GM12864 (cell line): ENCODE measurements around the gene PDZD2.

Experiments used
- DNase-seq: peaks from one replicate; pipeline ENCODE4 v3.0.0-alpha.2; 2011; ENCODE audit warnings: low read depth
- H3K4me3 ChIP-seq: 2 replicates; pipeline ENCODE4 v1.5.1; 2011; ENCODE audit warnings: mild to moderate bottlenecking, low read depth, low read length, control low read depth
- TF ChIP-seq, protein P1 (sequence below): IDR thresholded peaks from 2 replicates; pipeline ENCODE4 v1.5.1; 2011; ENCODE audit warnings: low read depth, mild to moderate bottlenecking, moderate library complexity, low read length, control low read depth, inconsistent platforms; ENCODE audit errors: missing control alignments

The PDZD2 gene

GRCh38 chr5:31890046-31890445 lies 251.1 kb downstream of the PDZD2 start:
- TF ChIP-seq, protein P1, sequence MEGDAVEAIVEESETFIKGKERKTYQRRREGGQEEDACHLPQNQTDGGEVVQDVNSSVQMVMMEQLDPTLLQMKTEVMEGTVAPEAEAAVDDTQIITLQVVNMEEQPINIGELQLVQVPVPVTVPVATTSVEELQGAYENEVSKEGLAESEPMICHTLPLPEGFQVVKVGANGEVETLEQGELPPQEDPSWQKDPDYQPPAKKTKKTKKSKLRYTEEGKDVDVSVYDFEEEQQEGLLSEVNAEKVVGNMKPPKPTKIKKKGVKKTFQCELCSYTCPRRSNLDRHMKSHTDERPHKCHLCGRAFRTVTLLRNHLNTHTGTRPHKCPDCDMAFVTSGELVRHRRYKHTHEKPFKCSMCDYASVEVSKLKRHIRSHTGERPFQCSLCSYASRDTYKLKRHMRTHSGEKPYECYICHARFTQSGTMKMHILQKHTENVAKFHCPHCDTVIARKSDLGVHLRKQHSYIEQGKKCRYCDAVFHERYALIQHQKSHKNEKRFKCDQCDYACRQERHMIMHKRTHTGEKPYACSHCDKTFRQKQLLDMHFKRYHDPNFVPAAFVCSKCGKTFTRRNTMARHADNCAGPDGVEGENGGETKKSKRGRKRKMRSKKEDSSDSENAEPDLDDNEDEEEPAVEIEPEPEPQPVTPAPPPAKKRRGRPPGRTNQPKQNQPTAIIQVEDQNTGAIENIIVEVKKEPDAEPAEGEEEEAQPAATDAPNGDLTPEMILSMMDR: no peak
- DNase-seq: no peak
- no peak overlapping the region for H3K4me3 ChIP-seq

DNA sequence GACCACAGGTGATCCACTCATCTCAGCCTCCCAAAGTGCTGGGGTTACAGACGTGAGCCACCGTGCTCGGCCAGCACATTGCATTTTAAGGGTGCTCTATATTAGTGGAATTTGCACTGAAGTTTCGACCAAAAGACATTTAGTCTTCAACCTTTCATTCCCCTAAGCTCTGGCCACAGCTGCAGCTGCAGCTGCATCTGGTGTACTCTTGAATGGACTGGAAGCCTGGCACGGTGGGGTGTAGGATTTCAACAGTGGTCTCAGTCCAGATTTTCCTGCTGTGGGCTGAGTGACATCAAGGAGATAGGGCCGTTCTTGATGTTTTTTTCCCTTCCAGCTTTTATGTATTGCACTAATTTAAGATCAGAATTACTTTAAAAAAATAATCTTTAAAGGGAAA lies 255.2 kb downstream of the PDZD2 start:
- no peak for DNase-seq
- no peak overlapping the region for H3K4me3 ChIP-seq
- TF ChIP-seq, protein P1: no peak

- TF ChIP-seq, protein P1: no peak
- no peak for DNase-seq
Observed at GRCh38 chr5:31895199-31895820, 256.4 kb downstream of the PDZD2 start.

GRCh38 chr5:31898036-31898632 lies 259.2 kb downstream of the PDZD2 start:
- DNase-seq: no peak
- TF ChIP-seq, protein P1: no peak
- H3K4me3 ChIP-seq: no peak overlapping the region

More at GRCh38 chr5:31895199-31895820, 256.4 kb downstream of the PDZD2 start:
- H3K4me3 ChIP-seq: no peak overlapping the region

DNA sequence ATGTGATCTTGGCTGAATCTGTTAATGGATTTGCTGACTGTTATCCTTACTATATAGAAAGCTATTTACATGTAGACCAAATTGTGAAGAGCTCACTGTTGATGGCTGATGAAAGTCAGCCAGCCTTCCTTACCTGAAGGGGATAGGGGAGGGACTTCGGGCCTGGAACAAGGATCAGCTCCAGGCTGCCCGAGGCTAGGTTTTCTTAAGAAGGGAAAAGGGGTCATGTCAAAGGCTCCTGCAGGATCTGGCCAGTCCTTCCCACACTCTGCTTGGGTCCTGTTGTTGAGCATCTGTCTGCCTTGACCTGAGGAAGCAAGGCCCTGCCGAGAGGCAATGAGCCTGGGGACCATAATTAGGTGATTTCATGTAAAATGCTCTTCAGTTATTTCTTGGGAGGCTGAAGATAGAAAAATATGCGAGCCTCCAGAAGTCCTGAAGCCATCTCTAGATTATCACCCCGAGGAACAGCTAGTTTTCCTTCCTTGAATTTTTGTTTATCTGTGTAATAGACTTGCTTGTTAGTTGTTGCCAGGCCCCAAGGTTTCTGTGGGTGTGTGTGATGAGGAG lies 261.4 kb downstream of the PDZD2 start:
- H3K4me3 ChIP-seq: no peak overlapping the region
- TF ChIP-seq, protein P1: no peak
- no peak for DNase-seq

DNA sequence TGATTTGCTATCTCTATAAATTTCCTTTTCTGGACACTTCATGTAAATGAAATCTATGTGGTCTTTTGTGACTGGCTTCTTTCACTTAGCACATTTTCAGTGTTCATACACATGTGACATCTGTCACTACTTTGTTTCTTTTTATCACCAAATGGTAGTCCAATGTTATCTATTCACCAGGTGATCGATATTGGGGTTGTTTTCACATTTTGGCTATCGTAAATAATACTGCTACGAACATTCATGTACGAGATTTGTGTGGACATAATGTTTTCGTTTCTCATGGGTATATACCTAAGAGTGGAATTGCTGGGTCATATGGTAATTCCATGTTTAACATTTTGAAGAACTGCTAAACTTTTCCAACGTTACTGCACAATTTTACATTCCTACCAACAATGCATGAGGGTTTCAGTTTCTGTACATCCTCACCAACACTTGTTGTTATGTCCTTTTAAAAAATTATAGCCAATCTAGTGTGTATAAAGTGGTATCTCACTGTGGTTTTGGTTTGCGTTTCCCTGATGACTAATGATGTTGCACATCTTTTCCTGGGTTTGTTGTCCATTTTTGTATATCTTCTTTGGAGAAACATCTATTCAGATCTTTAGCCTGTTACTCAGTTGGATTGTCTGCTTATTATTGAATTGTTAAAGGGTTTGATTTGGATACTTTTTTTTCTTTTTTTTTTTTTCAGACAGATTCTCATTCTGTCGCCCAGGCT lies 263.0 kb downstream of the PDZD2 start:
- no peak for DNase-seq
- no peak overlapping the region for H3K4me3 ChIP-seq
- TF ChIP-seq, protein P1: no peak
